IMR-90 (cell line): ENCODE measurements around the gene REN. TPM values are rescaled to one million over a fixed set of nuclear protein-coding genes. Genes with fewer than 3 reads are reported as not detected.

Experiments
- ATAC-seq: fragments of 200-7000 bp; cut with Tn5 transposase; 2 replicates; pipeline ENCODE4 v1.9.1; 2020; ENCODE audit warnings: low read depth, mild to moderate bottlenecking, moderate library complexity
- BruUV-seq: library from RNA; stranded (reverse); fragments of 400-500 nt; replicated peaks from 2 replicates; lab custom pipeline; 2021; lab: Mats Ljungman, UMichigan
- CTCF ChIA-PET: fragments of 300-600 bp; formaldehyde crosslinking; extraction: SDS; loops from one replicate; lab custom pipeline; 2021; ENCODE audit warnings: antibody characterized with exemption; lab: Yijun Ruan, JAX
- POLR2A ChIA-PET: fragments of 300-600 bp; sonication (Branson Sonifier 250); formaldehyde crosslinking; loops from one replicate; lab custom pipeline; 2022; ENCODE audit warnings: antibody characterized with exemption; ENCODE audit not compliant: unreplicated experiment; lab: Charles Lee
- DNase-seq: peaks from one replicate; pipeline ENCODE4 v3.0.0; 2013
- H2AFZ ChIP-seq: replicated peaks from 2 replicates; pipeline ENCODE3; 2013; ENCODE audit warnings: low read length, mild to moderate bottlenecking; ENCODE audit not compliant: poor library complexity
- H2AK5ac ChIP-seq: 2 replicates; pipeline ENCODE4 v1.6.1; 2013; ENCODE audit warnings: low read depth, low read length, inconsistent platforms
- H2AK9ac ChIP-seq: replicated peaks from 2 replicates; pipeline ENCODE3; 2013; ENCODE audit warnings: mild to moderate bottlenecking, low read depth, low read length, moderate library complexity; ENCODE audit not compliant: poor library complexity
- H2BK120ac ChIP-seq: 2 replicates; pipeline ENCODE4 v1.6.1; 2013; ENCODE audit warnings: low read depth, low read length, inconsistent platforms
- H2BK15ac ChIP-seq: 3 replicates; pipeline ENCODE4 v1.6.1; 2013; ENCODE audit warnings: low read depth, low read length, inconsistent platforms
- H2BK20ac ChIP-seq: 2 replicates; pipeline ENCODE4 v1.6.1; 2013; ENCODE audit warnings: low read depth, mild to moderate bottlenecking, inconsistent platforms, low read length, moderate library complexity
- H2BK5ac ChIP-seq: 2 replicates; pipeline ENCODE4 v1.6.1; 2013; ENCODE audit warnings: mild to moderate bottlenecking, low read depth, low read length, inconsistent platforms; ENCODE audit not compliant: poor library complexity, severe bottlenecking
- H3K14ac ChIP-seq: replicated peaks from 2 replicates; pipeline ENCODE4 v1.6.1; 2013; ENCODE audit warnings: low read depth, low read length, inconsistent platforms
- H3K18ac ChIP-seq: 2 replicates; pipeline ENCODE4 v1.6.1; 2013; ENCODE audit warnings: low read depth, low read length, control low read depth
- H3K23ac ChIP-seq: 2 replicates; pipeline ENCODE4 v1.6.1; 2013; ENCODE audit warnings: low read depth, low read length, inconsistent platforms
- H3K27ac ChIP-seq: 2 replicates; pipeline ENCODE4 v1.5.1; 2013; ENCODE audit warnings: mild to moderate bottlenecking, control low read depth, low read length; ENCODE audit not compliant: insufficient read depth
- H3K27me3 ChIP-seq: 2 replicates; pipeline ENCODE4 v1.6.1; 2013; ENCODE audit warnings: low read length; ENCODE audit not compliant: control insufficient read depth, insufficient read depth
- H3K36me3 ChIP-seq: 2 replicates; pipeline ENCODE4 v1.6.1; 2013; ENCODE audit warnings: low read length, mixed read lengths; ENCODE audit not compliant: control insufficient read depth, insufficient read depth
- H3K4ac ChIP-seq: 2 replicates; pipeline ENCODE4 v1.6.1; 2013; ENCODE audit warnings: low read depth, low read length, inconsistent platforms
- H3K4me1 ChIP-seq: 2 replicates; pipeline ENCODE4 v1.6.1; 2013; ENCODE audit warnings: low read length, mixed read lengths; ENCODE audit not compliant: control insufficient read depth, insufficient read depth
- H3K4me2 ChIP-seq: 2 replicates; pipeline ENCODE4 v1.6.1; 2013; ENCODE audit warnings: low read depth, mild to moderate bottlenecking, control low read depth, low read length, moderate library complexity
- H3K4me3 ChIP-seq: 2 replicates; pipeline ENCODE4 v1.5.1; 2013; ENCODE audit warnings: low read depth, mild to moderate bottlenecking, control low read depth, low read length, moderate library complexity; ENCODE audit not compliant: insufficient read depth
- H3K56ac ChIP-seq: 2 replicates; pipeline ENCODE4 v1.6.1; 2013; ENCODE audit warnings: low read length, inconsistent platforms; ENCODE audit not compliant: insufficient read depth; ENCODE audit errors: extremely low read depth
- H3K79me1 ChIP-seq, 2 experiments: 2 replicates each; pipeline ENCODE4 v1.6.1; 2013; ENCODE audit warnings: low read length in 2 of 2, inconsistent platforms in 1 of 2, low read depth in 1 of 2
- H3K9ac ChIP-seq: 2 replicates; pipeline ENCODE4 v1.6.1; 2013; ENCODE audit warnings: low read depth, low read length, control low read depth
- H3K9me1 ChIP-seq: 2 replicates; pipeline ENCODE4 v1.6.1; 2013; ENCODE audit warnings: low read length, inconsistent platforms; ENCODE audit not compliant: insufficient read depth
- H3K9me3 ChIP-seq: 2 replicates; pipeline ENCODE4 v1.6.1; 2013; ENCODE audit warnings: low read length; ENCODE audit not compliant: control insufficient read depth, insufficient read depth
- H4K20me1 ChIP-seq: 2 replicates; pipeline ENCODE4 v1.6.1; 2013; ENCODE audit warnings: low read length, inconsistent platforms; ENCODE audit not compliant: insufficient read depth
- H4K5ac ChIP-seq: 2 replicates; pipeline ENCODE4 v1.6.1; 2013; ENCODE audit warnings: mild to moderate bottlenecking, low read depth, low read length, control low read depth
- H4K8ac ChIP-seq, 2 experiments: 2 replicates each; pipeline ENCODE4 v1.6.1; 2013; ENCODE audit warnings: low read depth in 2 of 2, low read length in 2 of 2, control low read depth in 1 of 2, inconsistent platforms in 1 of 2
- H4K91ac ChIP-seq: 2 replicates; pipeline ENCODE4 v1.6.1; 2013; ENCODE audit warnings: low read depth, low read length, inconsistent platforms; ENCODE audit not compliant: insufficient read depth
- CEBPB ChIP-seq: IDR thresholded peaks from 2 replicates; pipeline ENCODE4 v1.6.1; 2012; ENCODE audit warnings: low read depth, low read length, improper control_type of control experiment
- CHD1 ChIP-seq: IDR thresholded peaks from 2 replicates; pipeline ENCODE4 v1.6.1; 2012; ENCODE audit warnings: low read depth, low read length, improper control_type of control experiment
- MAFK ChIP-seq: IDR thresholded peaks from 2 replicates; pipeline ENCODE4 v1.6.1; 2012; ENCODE audit warnings: low read depth, low read length, improper control_type of control experiment
- MAZ ChIP-seq: IDR thresholded peaks from 2 replicates; pipeline ENCODE4 v1.6.1; 2012; ENCODE audit warnings: low read depth, mild to moderate bottlenecking, low read length, improper control_type of control experiment, moderate library complexity, borderline replicate concordance
- RAD21 ChIP-seq: IDR thresholded peaks from 2 replicates; pipeline ENCODE4 v1.6.1; 2012; ENCODE audit warnings: low read length, improper control_type of control experiment
- RCOR1 ChIP-seq: IDR thresholded peaks from 2 replicates; pipeline ENCODE4 v1.6.1; 2012; ENCODE audit warnings: mild to moderate bottlenecking, low read length, improper control_type of control experiment; ENCODE audit not compliant: insufficient replicate concordance
- SMC3 ChIP-seq: fragments of 150-350 bp; IDR thresholded peaks from 2 replicates; pipeline ENCODE4 v1.6.1; 2016; ENCODE audit warnings: low read depth, mild to moderate bottlenecking, antibody characterized with exemption, low read length, moderate library complexity
- WGBS, 2 experiments: methylation state at CpG; one replicate each; pipeline versions ENCODE4 v1.1.5 to v1.1.7; 2013; ENCODE audit warnings: missing lambda C conversion rate in 2 of 2; ENCODE audit not compliant: insufficient read length in 1 of 2; ENCODE audit errors: extremely low coverage in 2 of 2; 5-methylcytosine and 5-hydroxymethylcytosine counted together
- dilution Hi-C: fragments of 300-500 bp; cut with HindIII; formaldehyde crosslinking; loops from one replicate; pipeline ENCODE4 v1.14.3; 2018; ENCODE audit warnings: low sequenced_read_pairs; ENCODE audit not compliant: unreplicated experiment
- in situ Hi-C: fragments of 300-500 bp; cut with MboI; formaldehyde crosslinking; loops from 3 replicates; pipeline ENCODE4 v1.14.3; 2019; ENCODE audit warnings: low sequenced_read_pairs, inconsistent platforms, mixed read lengths
- intact Hi-C: fragments of 100-400 bp; cut with micrococcal nuclease; formaldehyde crosslinking; loops from 2 replicates; pipeline ENCODE4 v1.10.0; 2022
- polyA plus RNA-seq, 3 experiments: library from polyadenylated mRNA; depleted of rRNA; stranded (reverse); fragments of >200 nt; gene quantifications; 2 replicates each; pipeline ENCODE4 v1.2.3, GENCODE V29; 2012; ENCODE audit warnings: low replicate concordance in 1 of 3
- total RNA-seq: library from RNA; depleted of rRNA; stranded (reverse); fragments of >200 nt; gene quantifications from 2 replicates; pipeline ENCODE4 v1.2.3, GENCODE V29; 2012
- TF ChIP-seq, protein P1 (sequence below): conservative IDR thresholded peaks from 2 replicates; pipeline ENCODE4 v1.5.1; 2012; ENCODE audit warnings: mild to moderate bottlenecking, low read depth, low read length, improper control_type of control experiment
- TF ChIP-seq, protein P2 (sequence below): fragments of 150-350 bp; IDR thresholded peaks from 2 replicates; pipeline ENCODE4 v1.6.1; 2016; ENCODE audit warnings: low read depth, mild to moderate bottlenecking, low read length, moderate library complexity, borderline replicate concordance

The REN gene
- total and polyA plus RNA-seq, 2 of the 4 experiments (the other 2 are of a cell fraction), result 0.54 to 1.2 TPM

DNA sequence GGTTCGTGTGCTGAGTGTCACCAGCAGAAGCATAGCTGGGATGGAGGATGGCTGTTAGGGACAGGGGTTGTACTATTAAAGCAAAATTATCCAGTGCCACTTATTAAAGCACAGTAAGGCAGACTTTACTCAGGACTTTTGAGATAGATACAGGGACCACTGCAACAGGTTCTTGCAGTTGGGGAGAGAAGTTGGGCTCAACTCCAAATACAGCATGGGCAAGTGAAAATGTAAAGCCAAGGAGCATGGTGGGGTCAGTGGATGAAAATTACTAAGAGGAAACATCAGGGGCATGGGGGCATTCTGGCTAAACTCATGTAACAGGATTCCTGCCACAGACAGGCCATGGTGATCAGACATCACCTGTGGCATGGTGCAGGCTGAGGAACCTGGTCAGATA lies 15.0 kb upstream of the REN start:
- TF ChIP-seq MAFK (no peak), SMC3 (no peak), RAD21 (no peak), MAZ (no peak), CEBPB (no peak), CHD1 (no peak), RCOR1 (no peak)
- TF ChIP-seq, protein P1, sequence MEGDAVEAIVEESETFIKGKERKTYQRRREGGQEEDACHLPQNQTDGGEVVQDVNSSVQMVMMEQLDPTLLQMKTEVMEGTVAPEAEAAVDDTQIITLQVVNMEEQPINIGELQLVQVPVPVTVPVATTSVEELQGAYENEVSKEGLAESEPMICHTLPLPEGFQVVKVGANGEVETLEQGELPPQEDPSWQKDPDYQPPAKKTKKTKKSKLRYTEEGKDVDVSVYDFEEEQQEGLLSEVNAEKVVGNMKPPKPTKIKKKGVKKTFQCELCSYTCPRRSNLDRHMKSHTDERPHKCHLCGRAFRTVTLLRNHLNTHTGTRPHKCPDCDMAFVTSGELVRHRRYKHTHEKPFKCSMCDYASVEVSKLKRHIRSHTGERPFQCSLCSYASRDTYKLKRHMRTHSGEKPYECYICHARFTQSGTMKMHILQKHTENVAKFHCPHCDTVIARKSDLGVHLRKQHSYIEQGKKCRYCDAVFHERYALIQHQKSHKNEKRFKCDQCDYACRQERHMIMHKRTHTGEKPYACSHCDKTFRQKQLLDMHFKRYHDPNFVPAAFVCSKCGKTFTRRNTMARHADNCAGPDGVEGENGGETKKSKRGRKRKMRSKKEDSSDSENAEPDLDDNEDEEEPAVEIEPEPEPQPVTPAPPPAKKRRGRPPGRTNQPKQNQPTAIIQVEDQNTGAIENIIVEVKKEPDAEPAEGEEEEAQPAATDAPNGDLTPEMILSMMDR, result no peak
- TF ChIP-seq, protein P2, sequence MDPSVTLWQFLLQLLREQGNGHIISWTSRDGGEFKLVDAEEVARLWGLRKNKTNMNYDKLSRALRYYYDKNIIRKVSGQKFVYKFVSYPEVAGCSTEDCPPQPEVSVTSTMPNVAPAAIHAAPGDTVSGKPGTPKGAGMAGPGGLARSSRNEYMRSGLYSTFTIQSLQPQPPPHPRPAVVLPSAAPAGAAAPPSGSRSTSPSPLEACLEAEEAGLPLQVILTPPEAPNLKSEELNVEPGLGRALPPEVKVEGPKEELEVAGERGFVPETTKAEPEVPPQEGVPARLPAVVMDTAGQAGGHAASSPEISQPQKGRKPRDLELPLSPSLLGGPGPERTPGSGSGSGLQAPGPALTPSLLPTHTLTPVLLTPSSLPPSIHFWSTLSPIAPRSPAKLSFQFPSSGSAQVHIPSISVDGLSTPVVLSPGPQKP, result no peak
- H3K9ac ChIP-seq, result no peak overlapping the region
- dilution Hi-C loops (no loop called here), intact Hi-C loops (no loop called here), in situ Hi-C loops (no loop called here)
- no peak overlapping the region for H2AK9ac ChIP-seq
- no peak for ATAC-seq
- H3K4me2 ChIP-seq, result no peak overlapping the region
- H3K56ac ChIP-seq, result no peak overlapping the region
- no peak overlapping the region for H4K8ac ChIP-seq
- no TSS peak for BruUV-seq
- no peak overlapping the region for H3K14ac ChIP-seq
- H2AFZ ChIP-seq, result no peak overlapping the region
- H3K36me3 ChIP-seq, result no peaks in the 10 kb centered on the region
- H2BK5ac ChIP-seq, result no peak overlapping the region
- H3K18ac ChIP-seq, result no peak overlapping the region
- no peak overlapping the region for H4K5ac ChIP-seq
- no peak overlapping the region for H3K27ac ChIP-seq
- peak overlapping the region; percentile 23; the same call in 1 of the 2 replicates for H2AK5ac ChIP-seq
- no peak overlapping the region for H3K4ac ChIP-seq
- no CpG with 5 or more reads among the region's 1 CpG for WGBS, 2 experiments
- DNase-seq, result no peak
- H3K79me1 ChIP-seq, result no peaks in the 10 kb centered on the region
- no peak overlapping the region for H2BK120ac ChIP-seq
- H3K4me1 ChIP-seq, result no peaks in the 10 kb centered on the region
- H2BK20ac ChIP-seq, result no peak overlapping the region; the same call in 1 of the 2 replicates
- H3K9me3 ChIP-seq, result no peaks in the 10 kb centered on the region
- H3K9me1 ChIP-seq, result peaks cover 7% of the 10 kb centered on the region
- H3K27me3 ChIP-seq, result no peaks in the 10 kb centered on the region
- no peak overlapping the region for H3K23ac ChIP-seq
- ChIA-PET POLR2A (no interaction called here), CTCF (no interaction called here)
- H4K20me1 ChIP-seq, result no peaks in the 10 kb centered on the region
- no peak overlapping the region for H4K91ac ChIP-seq
- H3K4me3 ChIP-seq, result no peak overlapping the region
- no peak overlapping the region for H2BK15ac ChIP-seq
